Memory B cell (primary cell): ENCODE measurements around the gene UBR1.

Source experiments
- ATAC-seq: fragments of 150-1000 bp; cut with Tn5 transposase; 2 replicates; pipeline ENCODE4 v1.10.0; 2021; ENCODE audit warnings: low read depth, mild to moderate bottlenecking, moderate library complexity
- DNase-seq, 2 donors: peaks; one replicate each; pipeline ENCODE4 v3.0.0; 2022; ENCODE audit warnings: low spot score in 2 of 2
- H3K27ac Mint-ChIP-seq: one replicate; pipeline ENCODE4 v1.8.0; 2022; ENCODE audit warnings: mild to moderate bottlenecking, moderate library complexity, mixed read lengths
- H3K27me3 Mint-ChIP-seq: one replicate; pipeline ENCODE4 v1.8.0; 2022; ENCODE audit warnings: mixed read lengths
- H3K36me3 Mint-ChIP-seq: one replicate; pipeline ENCODE4 v1.8.0; 2022; ENCODE audit warnings: mild to moderate bottlenecking, mixed read lengths
- H3K4me1 Mint-ChIP-seq: one replicate; pipeline ENCODE4 v1.8.0; 2022; ENCODE audit warnings: mixed read lengths
- H3K4me3 Mint-ChIP-seq: one replicate; pipeline ENCODE4 v1.8.0; 2022; ENCODE audit warnings: mild to moderate bottlenecking, moderate library complexity, mixed read lengths
- H3K9me3 Mint-ChIP-seq: one replicate; pipeline ENCODE4 v1.8.0; 2022; ENCODE audit warnings: mixed read lengths

Gene UBR1

GRCh38 chr15:43105778-43106485, at the start of gene UBR1:
UBR1 (minus strand) TSS chr15:43106038; CDS start chr15:43106022, 16 bp downstream.
- Mint-ChIP-seq H3K4me3 (peak within 1 kb of the TSS; percentile 98), H3K27ac (peak within 1 kb of the TSS; percentile 99), H3K36me3 (peaks cover 14% of the 10 kb centered on the region), H3K9me3 (no peaks in the 10 kb centered on the region), H3K27me3 (peaks cover 1% of the 10 kb centered on the region), H3K4me1 (peaks cover 27% of the 10 kb centered on the region)
- DNase-seq (peak; percentile 76), ATAC-seq (peak; percentile 91)

- peaks cover 8% of the 10 kb centered on the region for H3K4me1 Mint-ChIP-seq
- ATAC-seq (no peak), DNase-seq (no peak)
- peaks cover 26% of the 10 kb centered on the region for H3K36me3 Mint-ChIP-seq
- no peak overlapping the region for H3K4me3 Mint-ChIP-seq
- peaks cover 1% of the 10 kb centered on the region for H3K9me3 Mint-ChIP-seq
- H3K27me3 Mint-ChIP-seq, result no peaks in the 10 kb centered on the region
- peak overlapping the region; percentile 4 for H3K27ac Mint-ChIP-seq
Measured at GRCh38 chr15:43153269-43153668, 47.4 kb upstream of the UBR1 start.

- DNase-seq (no peak), ATAC-seq (no peak)
- peaks cover 22% of the 10 kb centered on the region for H3K36me3 Mint-ChIP-seq
- peaks cover 5% of the 10 kb centered on the region for H3K4me1 Mint-ChIP-seq
- no peak overlapping the region for H3K4me3 Mint-ChIP-seq
- no peaks in the 10 kb centered on the region for H3K9me3 Mint-ChIP-seq
- no peaks in the 10 kb centered on the region for H3K27me3 Mint-ChIP-seq
- H3K27ac Mint-ChIP-seq, result no peak overlapping the region
Measured at GRCh38 chr15:43151688-43152087, 45.9 kb upstream of the UBR1 start.

GRCh38 chr15:43150191-43150929, 44.5 kb upstream of the UBR1 start:
- DNase-seq (no peak), ATAC-seq (no peak)
- Mint-ChIP-seq H3K36me3 (peaks cover 24% of the 10 kb centered on the region), H3K9me3 (no peaks in the 10 kb centered on the region), H3K4me1 (peaks cover 7% of the 10 kb centered on the region), H3K27me3 (no peaks in the 10 kb centered on the region), H3K4me3 (no peak overlapping the region), H3K27ac (no peak overlapping the region)

- Mint-ChIP-seq H3K4me3 (no peak overlapping the region), H3K4me1 (peaks cover 16% of the 10 kb centered on the region), H3K36me3 (peaks cover 14% of the 10 kb centered on the region), H3K9me3 (no peaks in the 10 kb centered on the region), H3K27ac (no peak overlapping the region), H3K27me3 (no peaks in the 10 kb centered on the region)
- no peak for DNase-seq
- ATAC-seq, result no peak
Measured at GRCh38 chr15:43146184-43146583, 40.3 kb upstream of the UBR1 start.

- Mint-ChIP-seq H3K4me3 (no peak overlapping the region), H3K4me1 (peaks cover 16% of the 10 kb centered on the region), H3K27me3 (no peaks in the 10 kb centered on the region), H3K36me3 (peaks cover 28% of the 10 kb centered on the region), H3K27ac (peak overlapping the region; percentile 32), H3K9me3 (no peaks in the 10 kb centered on the region)
- ATAC-seq (peak; percentile 79), DNase-seq (no peak)
Measured at GRCh38 chr15:43144512-43144911, 38.7 kb upstream of the UBR1 start.

- Mint-ChIP-seq H3K27ac (peak overlapping the region; percentile 32), H3K9me3 (no peaks in the 10 kb centered on the region), H3K36me3 (peaks cover 35% of the 10 kb centered on the region), H3K4me1 (peaks cover 16% of the 10 kb centered on the region), H3K27me3 (no peaks in the 10 kb centered on the region), H3K4me3 (peak overlapping the region; percentile 1)
- ATAC-seq, result peak; percentile 72
- no peak for DNase-seq
Measured at GRCh38 chr15:43143203-43143941, 37.5 kb upstream of the UBR1 start.

GRCh38 chr15:43135351-43135750, 29.5 kb upstream of the UBR1 start:
- no peak for ATAC-seq
- Mint-ChIP-seq H3K4me1 (peaks cover 21% of the 10 kb centered on the region), H3K4me3 (no peak overlapping the region), H3K36me3 (peaks cover 21% of the 10 kb centered on the region), H3K27ac (no peak overlapping the region), H3K27me3 (no peaks in the 10 kb centered on the region), H3K9me3 (no peaks in the 10 kb centered on the region)
- DNase-seq, result no peak

GRCh38 chr15:43134157-43134635, 28.4 kb upstream of the UBR1 start:
- ATAC-seq (no peak), DNase-seq (no peak)
- H3K4me1 Mint-ChIP-seq, result peaks cover 21% of the 10 kb centered on the region
- peaks cover 14% of the 10 kb centered on the region for H3K36me3 Mint-ChIP-seq
- no peaks in the 10 kb centered on the region for H3K27me3 Mint-ChIP-seq
- H3K9me3 Mint-ChIP-seq, result peaks cover 4% of the 10 kb centered on the region
- H3K27ac Mint-ChIP-seq, result peak overlapping the region; percentile 90
- H3K4me3 Mint-ChIP-seq, result peak overlapping the region; percentile 93

- DNase-seq, result peak; percentile 76 to 78
- Mint-ChIP-seq H3K27ac (peak within 1 kb of the TSS; percentile 90), H3K4me1 (peaks cover 21% of the 10 kb centered on the region), H3K4me3 (peak within 1 kb of the TSS; percentile 93), H3K27me3 (no peaks in the 10 kb centered on the region), H3K9me3 (peaks cover 7% of the 10 kb centered on the region), H3K36me3 (peaks cover 11% of the 10 kb centered on the region)
- peak; percentile 92 for ATAC-seq
Measured at GRCh38 chr15:43133430-43134156, 27.8 kb upstream of the UBR1 start, which contains the start of gene TMEM62. TMEM62 (plus strand) TSS chr15:43133586; CDS start chr15:43133803, 217 bp downstream.

GRCh38 chr15:43132830-43133429, 27.1 kb upstream of the UBR1 start:
- peak overlapping the region; percentile 87 for H3K4me3 Mint-ChIP-seq
- H3K36me3 Mint-ChIP-seq, result peaks cover 9% of the 10 kb centered on the region
- DNase-seq, result peak in 1 of 2 donors; percentile 7
- peaks cover 7% of the 10 kb centered on the region for H3K9me3 Mint-ChIP-seq
- no peaks in the 10 kb centered on the region for H3K27me3 Mint-ChIP-seq
- H3K4me1 Mint-ChIP-seq, result peaks cover 21% of the 10 kb centered on the region
- peak overlapping the region; percentile 90 for H3K27ac Mint-ChIP-seq
- peak; percentile 21 for ATAC-seq

- Mint-ChIP-seq H3K27ac (no peak overlapping the region), H3K9me3 (peaks cover 7% of the 10 kb centered on the region), H3K4me3 (no peak overlapping the region), H3K36me3 (peaks cover 5% of the 10 kb centered on the region), H3K4me1 (peaks cover 6% of the 10 kb centered on the region), H3K27me3 (no peaks in the 10 kb centered on the region)
- DNase-seq (no peak), ATAC-seq (no peak)
Measured at GRCh38 chr15:43128980-43129335, 23.1 kb upstream of the UBR1 start.
